WTC11 (cell line): Measurements from ENCODE around the gene PDIA2. TPM values are rescaled to one million over a fixed set of nuclear protein-coding genes. Genes with fewer than 3 reads are reported as not detected.

Source experiments
- ATAC-seq: fragments of 200-7000 bp; cut with Tn5 transposase; 2 replicates; pipeline ENCODE4 v1.10.0; 2021; ENCODE audit warnings: mild to moderate bottlenecking, moderate library complexity
- CTCF ChIA-PET: fragments of 300-600 bp; sonication (Branson Sonifier 250); formaldehyde crosslinking; loops from one replicate; lab custom pipeline; 2021; ENCODE audit warnings: antibody characterized with exemption; lab: Charles Lee
- POLR2A ChIA-PET: fragments of 350-600 bp; sonication (Branson Sonifier 250); formaldehyde crosslinking; loops from one replicate; lab custom pipeline; 2021; ENCODE audit warnings: antibody characterized with exemption; lab: Charles Lee
- DNase-seq: peaks from one replicate; pipeline ENCODE4 v3.0.0; 2021; ENCODE audit warnings: low spot score
- H3K27ac Mint-ChIP-seq: 2 replicates; pipeline ENCODE4 v1.8.0; 2021; ENCODE audit warnings: mixed read lengths
- H3K27me3 Mint-ChIP-seq: 2 replicates; pipeline ENCODE4 v1.8.0; 2021; ENCODE audit warnings: low read depth, mild to moderate bottlenecking, moderate library complexity, mixed read lengths
- H3K36me3 Mint-ChIP-seq: 2 replicates; pipeline ENCODE4 v1.8.0; 2021; ENCODE audit warnings: mixed read lengths
- H3K4me1 Mint-ChIP-seq: 2 replicates; pipeline ENCODE4 v1.8.0; 2022; ENCODE audit warnings: mixed read lengths
- H3K4me3 Mint-ChIP-seq: 2 replicates; pipeline ENCODE4 v1.8.0; 2021; ENCODE audit warnings: mild to moderate bottlenecking, moderate library complexity, mixed read lengths
- H3K9me3 Mint-ChIP-seq: 2 replicates; pipeline ENCODE4 v1.8.0; 2021; ENCODE audit warnings: mixed read lengths
- ATF1 ChIP-seq: sonication (generic); formaldehyde crosslinking; IDR thresholded peaks from 2 replicates; pipeline ENCODE4 v1.8.1; 2023; ENCODE audit warnings: mild to moderate bottlenecking, moderate library complexity, missing genetic modification reagents
- CBFB ChIP-seq: sonication (generic); formaldehyde crosslinking; IDR thresholded peaks from 2 replicates; pipeline ENCODE4 v1.8.1; 2022; ENCODE audit warnings: mild to moderate bottlenecking, low read depth, missing genetic modification reagents
- CREB1 ChIP-seq: sonication (generic); formaldehyde crosslinking; IDR thresholded peaks from 2 replicates; pipeline ENCODE4 v1.8.0; 2023; ENCODE audit warnings: mild to moderate bottlenecking, missing genetic modification reagents
- FOXJ3 ChIP-seq: sonication (generic); formaldehyde crosslinking; IDR thresholded peaks from 2 replicates; pipeline ENCODE4 v1.9.0; 2021; ENCODE audit warnings: missing genetic modification reagents, mild to moderate bottlenecking, borderline replicate concordance
- JUN ChIP-seq: sonication (generic); formaldehyde crosslinking; IDR thresholded peaks from 2 replicates; pipeline ENCODE4 v1.8.0; 2023; ENCODE audit warnings: mild to moderate bottlenecking, missing genetic modification reagents
- NFYB ChIP-seq: sonication (generic); formaldehyde crosslinking; conservative IDR thresholded peaks from 2 replicates; pipeline ENCODE4 v1.8.0; 2022; ENCODE audit warnings: low read depth, missing genetic modification reagents
- NR1H2 ChIP-seq: sonication (generic); formaldehyde crosslinking; IDR thresholded peaks from 2 replicates; pipeline ENCODE4 v1.9.0; 2021; ENCODE audit warnings: mild to moderate bottlenecking, moderate library complexity, missing genetic modification reagents
- OVOL2 ChIP-seq: fragments of 250-450 bp; sonication (Bioruptor Pico); IDR thresholded peaks from 2 replicates; pipeline ENCODE4 v1.9.0; 2021; ENCODE audit warnings: mild to moderate bottlenecking, borderline replicate concordance
- RORB ChIP-seq: fragments of 250-450 bp; sonication (Bioruptor Pico); IDR thresholded peaks from 2 replicates; pipeline ENCODE4 v1.9.0; 2021; ENCODE audit warnings: mild to moderate bottlenecking
- SOX15 ChIP-seq: fragments of 250-450 bp; sonication (Bioruptor Pico); IDR thresholded peaks from 2 replicates; pipeline ENCODE4 v1.9.0; 2021; ENCODE audit warnings: mild to moderate bottlenecking
- TP53 ChIP-seq: sonication (generic); formaldehyde crosslinking; IDR thresholded peaks from 2 replicates; pipeline ENCODE4 v1.8.1; 2023; ENCODE audit warnings: mild to moderate bottlenecking, missing genetic modification reagents
- ZNF263 ChIP-seq: sonication (generic); formaldehyde crosslinking; IDR thresholded peaks from 2 replicates; pipeline ENCODE4 v1.8.1; 2022; ENCODE audit warnings: low read depth, mild to moderate bottlenecking, moderate library complexity, missing genetic modification reagents
- total RNA-seq: library from RNA; stranded (reverse); gene quantifications from 3 replicates; pipeline ENCODE4 v1.2.3, GENCODE V29; 2021
- TF ChIP-seq, protein P1 (sequence below): sonication (generic); formaldehyde crosslinking; IDR thresholded peaks from 2 replicates; pipeline ENCODE4 v1.8.0; 2022; ENCODE audit warnings: mild to moderate bottlenecking, missing genetic modification reagents
- TF ChIP-seq, protein P2 (sequence below): sonication (generic); formaldehyde crosslinking; IDR thresholded peaks from 2 replicates; pipeline ENCODE4 v1.8.1; 2022; ENCODE audit warnings: mild to moderate bottlenecking, moderate library complexity, missing genetic modification reagents
- TF ChIP-seq, protein P3 (sequence below): sonication (generic); formaldehyde crosslinking; IDR thresholded peaks from 2 replicates; pipeline ENCODE4 v1.8.0; 2023; ENCODE audit warnings: mild to moderate bottlenecking, missing genetic modification reagents
- TF ChIP-seq, protein P4 (sequence below): fragments of 250-450 bp; sonication (Bioruptor Pico); IDR thresholded peaks from 2 replicates; pipeline ENCODE4 v1.9.0; 2021; ENCODE audit warnings: moderate library complexity, mild to moderate bottlenecking, inconsistent platforms, borderline replicate concordance
- TF ChIP-seq, protein P5 (sequence below): sonication (generic); formaldehyde crosslinking; IDR thresholded peaks from 2 replicates; pipeline ENCODE4 v1.8.1; 2023; ENCODE audit warnings: mild to moderate bottlenecking, missing genetic modification reagents, moderate library complexity
- TF ChIP-seq, protein P6 (sequence below): sonication (generic); formaldehyde crosslinking; conservative IDR thresholded peaks from 2 replicates; pipeline ENCODE4 v1.8.1; 2022; ENCODE audit warnings: mild to moderate bottlenecking, missing genetic modification reagents

PDIA2 gene
- total RNA-seq, 1 experiment from 2014 or later = 2.4 TPM

DNA sequence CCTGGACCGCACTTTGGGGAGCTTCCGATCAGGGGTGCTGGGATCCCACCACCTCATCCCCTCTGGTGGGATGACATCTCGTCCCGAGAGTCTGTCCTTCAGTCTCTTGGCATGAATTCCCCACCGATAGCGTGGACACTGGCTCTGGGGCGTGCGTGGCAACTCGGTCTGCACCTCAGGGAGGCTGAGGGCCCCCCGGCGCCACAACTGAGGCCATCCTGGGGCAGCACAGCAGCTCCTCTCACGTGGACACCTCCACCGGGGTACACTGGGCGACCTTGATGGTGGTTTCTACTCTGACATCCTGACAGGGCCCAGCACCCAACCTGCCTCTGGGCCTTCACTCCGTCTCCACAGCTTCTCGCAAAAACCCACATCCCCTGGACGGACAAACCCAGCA, 8.6 kb downstream of the PDIA2 start:
- Mint-ChIP-seq H3K36me3 (peaks cover 20% of the 10 kb centered on the region), H3K27me3 (no peaks in the 10 kb centered on the region), H3K4me3 (no peak overlapping the region), H3K27ac (no peak overlapping the region), H3K4me1 (no peaks in the 10 kb centered on the region), H3K9me3 (no peaks in the 10 kb centered on the region)
- ChIA-PET CTCF (interaction anchor here (1.0 kb wide), 1 partner anchor 194 kb away, joined by 3 read pairs; no protein-coding TSS in a partner anchor), POLR2A (interaction anchor here (0.5 kb wide), 1 partner anchor 16 kb away, joined by 3 read pairs; the partner anchor contains the start of gene RGS11)
- DNase-seq = no peak
- ATAC-seq = no peak
- TF ChIP-seq, protein P1, sequence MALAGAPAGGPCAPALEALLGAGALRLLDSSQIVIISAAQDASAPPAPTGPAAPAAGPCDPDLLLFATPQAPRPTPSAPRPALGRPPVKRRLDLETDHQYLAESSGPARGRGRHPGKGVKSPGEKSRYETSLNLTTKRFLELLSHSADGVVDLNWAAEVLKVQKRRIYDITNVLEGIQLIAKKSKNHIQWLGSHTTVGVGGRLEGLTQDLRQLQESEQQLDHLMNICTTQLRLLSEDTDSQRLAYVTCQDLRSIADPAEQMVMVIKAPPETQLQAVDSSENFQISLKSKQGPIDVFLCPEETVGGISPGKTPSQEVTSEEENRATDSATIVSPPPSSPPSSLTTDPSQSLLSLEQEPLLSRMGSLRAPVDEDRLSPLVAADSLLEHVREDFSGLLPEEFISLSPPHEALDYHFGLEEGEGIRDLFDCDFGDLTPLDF (CRISPR knock-in tag) = no peak
- no peak for TF ChIP-seq CREB1 (CRISPR knock-in tag)
- TF ChIP-seq, protein P2, sequence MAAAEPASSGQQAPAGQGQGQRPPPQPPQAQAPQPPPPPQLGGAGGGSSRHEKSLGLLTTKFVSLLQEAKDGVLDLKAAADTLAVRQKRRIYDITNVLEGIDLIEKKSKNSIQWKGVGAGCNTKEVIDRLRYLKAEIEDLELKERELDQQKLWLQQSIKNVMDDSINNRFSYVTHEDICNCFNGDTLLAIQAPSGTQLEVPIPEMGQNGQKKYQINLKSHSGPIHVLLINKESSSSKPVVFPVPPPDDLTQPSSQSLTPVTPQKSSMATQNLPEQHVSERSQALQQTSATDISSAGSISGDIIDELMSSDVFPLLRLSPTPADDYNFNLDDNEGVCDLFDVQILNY (CRISPR knock-in tag) = no peak
- TF ChIP-seq CBFB (CRISPR knock-in tag) = no peak
- no peak for TF ChIP-seq FOXJ3 (CRISPR knock-in tag)
- no peak for TF ChIP-seq TP53 (CRISPR knock-in tag)
- TF ChIP-seq ATF1 (CRISPR knock-in tag) = no peak
- TF ChIP-seq, protein P3, sequence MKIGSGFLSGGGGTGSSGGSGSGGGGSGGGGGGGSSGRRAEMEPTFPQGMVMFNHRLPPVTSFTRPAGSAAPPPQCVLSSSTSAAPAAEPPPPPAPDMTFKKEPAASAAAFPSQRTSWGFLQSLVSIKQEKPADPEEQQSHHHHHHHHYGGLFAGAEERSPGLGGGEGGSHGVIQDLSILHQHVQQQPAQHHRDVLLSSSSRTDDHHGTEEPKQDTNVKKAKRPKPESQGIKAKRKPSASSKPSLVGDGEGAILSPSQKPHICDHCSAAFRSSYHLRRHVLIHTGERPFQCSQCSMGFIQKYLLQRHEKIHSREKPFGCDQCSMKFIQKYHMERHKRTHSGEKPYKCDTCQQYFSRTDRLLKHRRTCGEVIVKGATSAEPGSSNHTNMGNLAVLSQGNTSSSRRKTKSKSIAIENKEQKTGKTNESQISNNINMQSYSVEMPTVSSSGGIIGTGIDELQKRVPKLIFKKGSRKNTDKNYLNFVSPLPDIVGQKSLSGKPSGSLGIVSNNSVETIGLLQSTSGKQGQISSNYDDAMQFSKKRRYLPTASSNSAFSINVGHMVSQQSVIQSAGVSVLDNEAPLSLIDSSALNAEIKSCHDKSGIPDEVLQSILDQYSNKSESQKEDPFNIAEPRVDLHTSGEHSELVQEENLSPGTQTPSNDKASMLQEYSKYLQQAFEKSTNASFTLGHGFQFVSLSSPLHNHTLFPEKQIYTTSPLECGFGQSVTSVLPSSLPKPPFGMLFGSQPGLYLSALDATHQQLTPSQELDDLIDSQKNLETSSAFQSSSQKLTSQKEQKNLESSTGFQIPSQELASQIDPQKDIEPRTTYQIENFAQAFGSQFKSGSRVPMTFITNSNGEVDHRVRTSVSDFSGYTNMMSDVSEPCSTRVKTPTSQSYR = no peak
- TF ChIP-seq, protein P4, sequence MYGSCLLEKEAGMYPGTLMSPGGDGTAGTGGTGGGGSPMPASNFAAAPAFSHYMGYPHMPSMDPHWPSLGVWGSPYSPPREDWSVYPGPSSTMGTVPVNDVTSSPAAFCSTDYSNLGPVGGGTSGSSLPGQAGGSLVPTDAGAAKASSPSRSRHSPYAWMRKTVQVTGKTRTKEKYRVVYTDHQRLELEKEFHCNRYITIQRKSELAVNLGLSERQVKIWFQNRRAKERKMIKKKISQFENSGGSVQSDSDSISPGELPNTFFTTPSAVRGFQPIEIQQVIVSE (CRISPR knock-in tag) = no peak
- TF ChIP-seq ZNF263 (CRISPR knock-in tag) = no peak
- no peak for TF ChIP-seq NR1H2 (CRISPR knock-in tag)
- TF ChIP-seq, protein P5, sequence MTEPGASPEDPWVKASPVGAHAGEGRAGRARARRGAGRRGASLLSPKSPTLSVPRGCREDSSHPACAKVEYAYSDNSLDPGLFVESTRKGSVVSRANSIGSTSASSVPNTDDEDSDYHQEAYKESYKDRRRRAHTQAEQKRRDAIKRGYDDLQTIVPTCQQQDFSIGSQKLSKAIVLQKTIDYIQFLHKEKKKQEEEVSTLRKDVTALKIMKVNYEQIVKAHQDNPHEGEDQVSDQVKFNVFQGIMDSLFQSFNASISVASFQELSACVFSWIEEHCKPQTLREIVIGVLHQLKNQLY (CRISPR knock-in tag) = no peak
- no peak for TF ChIP-seq JUN (CRISPR knock-in tag)
- TF ChIP-seq, protein P6, sequence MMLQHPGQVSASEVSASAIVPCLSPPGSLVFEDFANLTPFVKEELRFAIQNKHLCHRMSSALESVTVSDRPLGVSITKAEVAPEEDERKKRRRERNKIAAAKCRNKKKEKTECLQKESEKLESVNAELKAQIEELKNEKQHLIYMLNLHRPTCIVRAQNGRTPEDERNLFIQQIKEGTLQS = no peak
- no peak for TF ChIP-seq OVOL2
- TF ChIP-seq NFYB (CRISPR knock-in tag) = no peak
- TF ChIP-seq RORB (CRISPR knock-in tag) = no peak
- TF ChIP-seq SOX15 (CRISPR knock-in tag) = no peak

DNA sequence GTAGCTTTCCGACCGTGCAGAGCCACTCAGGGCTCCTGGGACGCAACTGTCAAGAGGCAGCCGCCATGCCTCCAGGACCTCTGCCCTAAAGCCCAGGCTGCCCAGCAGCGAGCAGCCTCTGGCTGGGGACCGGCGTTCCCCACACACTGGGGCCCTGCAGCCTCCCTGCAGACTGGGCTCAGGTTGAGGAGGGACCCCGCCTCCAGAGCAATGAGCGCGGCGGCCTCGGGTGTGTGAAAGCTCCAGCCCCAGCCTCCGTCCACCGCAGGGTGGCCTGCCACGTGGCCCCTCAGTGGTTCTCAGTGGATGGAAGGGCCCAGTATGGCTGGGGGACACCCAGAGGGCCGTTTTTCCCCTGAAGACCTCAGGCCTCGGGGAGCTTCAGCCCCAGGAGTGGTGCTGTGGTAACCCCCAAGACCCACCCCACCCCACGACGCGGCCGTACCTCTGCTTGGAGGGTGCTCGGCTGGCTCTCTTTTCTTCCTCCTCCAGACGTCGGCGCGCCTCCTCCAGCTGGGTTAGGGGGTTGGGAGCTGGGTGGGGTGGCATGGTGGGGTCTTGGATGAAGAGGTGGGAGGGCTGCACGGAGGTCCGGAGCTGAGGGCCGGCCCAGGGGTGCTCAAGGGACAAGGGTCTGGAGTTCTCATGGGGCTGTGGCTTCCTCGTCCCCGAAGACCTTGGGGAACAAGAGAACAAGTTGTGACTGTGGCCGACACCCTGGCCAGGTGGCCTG, 10.2 kb downstream of the PDIA2 start:
- no peak overlapping the region for H3K4me3 Mint-ChIP-seq
- 0 out of 2 replicates have a peak, but pooled peaks cover 9% of the 10 kb centered on the region for H3K36me3 Mint-ChIP-seq
- TF ChIP-seq FOXJ3 (CRISPR knock-in tag) = no peak
- no peak for TF ChIP-seq NFYB (CRISPR knock-in tag)
- TF ChIP-seq, all 79 proteins: peak for 0
- CTCF ChIA-PET = interaction anchor here (1.0 kb wide), 1 partner anchor 26 kb away, joined by 3 read pairs; no protein-coding TSS in a partner anchor
- Mint-ChIP-seq H3K27ac (no peak overlapping the region), H3K27me3 (no peaks in the 10 kb centered on the region), H3K9me3 (no peaks in the 10 kb centered on the region), H3K4me1 (no peaks in the 10 kb centered on the region)
- DNase-seq = no peak
- ATAC-seq = no peak
- POLR2A ChIA-PET = no interaction called here
